ENCODE results near the gene PAFAH2. TPM values are rescaled to one million over a fixed set of nuclear protein-coding genes. Genes with fewer than 3 reads are reported as not detected.

PAFAH2 gene
- polyA plus RNA-seq, 1 of the 3 experiments (the other 2 are of a cell fraction), result 10.8 TPM

DNA sequence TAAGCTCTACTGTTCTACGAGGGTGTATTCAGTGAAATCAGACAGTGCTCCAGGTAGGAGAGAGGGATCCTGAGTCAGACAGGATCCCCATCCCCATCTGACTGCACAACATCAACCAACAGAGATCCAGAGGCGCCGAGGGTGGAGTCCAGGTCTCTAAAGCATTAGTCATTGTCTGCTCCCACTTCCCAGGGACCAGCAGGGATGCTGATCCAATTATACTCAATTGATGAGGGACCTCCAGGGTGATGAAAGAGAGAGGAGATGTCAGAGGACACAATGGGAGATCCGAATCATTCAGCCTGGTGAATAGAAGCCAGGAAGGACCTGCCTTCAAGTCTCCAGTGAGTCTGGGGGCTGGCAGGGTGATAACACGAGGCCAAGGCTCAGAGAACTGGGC is 52.1 kb downstream of the PAFAH2 start:
- Histone ChIP-seq H3K9me3 (no peaks in the 10 kb centered on the region), H3K27me3 (ENCODE audit: insufficient read depth) (no peaks in the 10 kb centered on the region), H3K4me3 (ENCODE audit: low read depth in 2 of 2, low read length in 1 of 2) (no peak overlapping the region), H3F3A (replicated peaks; ENCODE audit: insufficient read depth) (no peaks in the 10 kb centered on the region), H3K4me2 (no peak overlapping the region), H3K36me3 (replicated peaks in 1 of 2; ENCODE audit: control insufficient read depth in 1 of 2, insufficient read depth in 2 of 2, low read length in 1 of 2) (no peaks in the 10 kb centered on the region), H3K4me1 (ENCODE audit: control insufficient read depth in 1 of 2, insufficient read depth in 2 of 2, low read depth in 1 of 2, low read length in 1 of 2) (no peaks in the 10 kb centered on the region; a peak in 1 of 4 replicates), H3K27ac (ENCODE audit: low read depth in 2 of 2, low read length in 1 of 2) (no peak overlapping the region), H3K9me2 (no peaks in the 10 kb centered on the region), H4K20me1 (ENCODE audit: insufficient read depth) (no peaks in the 10 kb centered on the region), H2AFZ (ENCODE audit: low read depth) (no peak overlapping the region), H3K79me2 (ENCODE audit: insufficient read depth) (no peaks in the 10 kb centered on the region), H3K9ac (no peak overlapping the region)
- 56% methylated on average over 5 of the region's 5 CpGs for WGBS (ENCODE audit: low lambda C conversion rate)
- POLR2A ChIA-PET, result no interaction called here
- no peak for TF ChIP-seq YY1 (IDR thresholded peaks at IDR 0.05; ENCODE audit: low read depth)
- TF ChIP-seq TAF1 (IDR thresholded peaks at IDR 0.05; ENCODE audit: borderline replicate concordance, low read depth, low read length), result no peak
- TF ChIP-seq, protein P1, sequence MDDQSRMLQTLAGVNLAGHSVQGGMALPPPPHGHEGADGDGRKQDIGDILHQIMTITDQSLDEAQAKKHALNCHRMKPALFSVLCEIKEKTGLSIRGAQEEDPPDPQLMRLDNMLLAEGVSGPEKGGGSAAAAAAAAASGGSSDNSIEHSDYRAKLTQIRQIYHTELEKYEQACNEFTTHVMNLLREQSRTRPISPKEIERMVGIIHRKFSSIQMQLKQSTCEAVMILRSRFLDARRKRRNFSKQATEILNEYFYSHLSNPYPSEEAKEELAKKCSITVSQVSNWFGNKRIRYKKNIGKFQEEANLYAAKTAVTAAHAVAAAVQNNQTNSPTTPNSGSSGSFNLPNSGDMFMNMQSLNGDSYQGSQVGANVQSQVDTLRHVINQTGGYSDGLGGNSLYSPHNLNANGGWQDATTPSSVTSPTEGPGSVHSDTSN (IDR thresholded peaks at IDR 0.05), result no peak
- no peak for TF ChIP-seq USF2 (IDR thresholded peaks at IDR 0.05; ENCODE audit: borderline replicate concordance, low read depth, low read length)
- TF ChIP-seq, protein P2, sequence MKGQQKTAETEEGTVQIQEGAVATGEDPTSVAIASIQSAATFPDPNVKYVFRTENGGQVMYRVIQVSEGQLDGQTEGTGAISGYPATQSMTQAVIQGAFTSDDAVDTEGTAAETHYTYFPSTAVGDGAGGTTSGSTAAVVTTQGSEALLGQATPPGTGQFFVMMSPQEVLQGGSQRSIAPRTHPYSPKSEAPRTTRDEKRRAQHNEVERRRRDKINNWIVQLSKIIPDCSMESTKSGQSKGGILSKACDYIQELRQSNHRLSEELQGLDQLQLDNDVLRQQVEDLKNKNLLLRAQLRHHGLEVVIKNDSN (IDR thresholded peaks at IDR 0.05; ENCODE audit: borderline replicate concordance, low read depth), result no peak
- no peak for TF ChIP-seq FOSL2 (IDR thresholded peaks at IDR 0.05; ENCODE audit: borderline replicate concordance, low read depth)
- TF ChIP-seq TCF12 (IDR thresholded peaks at IDR 0.05), result no peak
- TF ChIP-seq, protein P3, sequence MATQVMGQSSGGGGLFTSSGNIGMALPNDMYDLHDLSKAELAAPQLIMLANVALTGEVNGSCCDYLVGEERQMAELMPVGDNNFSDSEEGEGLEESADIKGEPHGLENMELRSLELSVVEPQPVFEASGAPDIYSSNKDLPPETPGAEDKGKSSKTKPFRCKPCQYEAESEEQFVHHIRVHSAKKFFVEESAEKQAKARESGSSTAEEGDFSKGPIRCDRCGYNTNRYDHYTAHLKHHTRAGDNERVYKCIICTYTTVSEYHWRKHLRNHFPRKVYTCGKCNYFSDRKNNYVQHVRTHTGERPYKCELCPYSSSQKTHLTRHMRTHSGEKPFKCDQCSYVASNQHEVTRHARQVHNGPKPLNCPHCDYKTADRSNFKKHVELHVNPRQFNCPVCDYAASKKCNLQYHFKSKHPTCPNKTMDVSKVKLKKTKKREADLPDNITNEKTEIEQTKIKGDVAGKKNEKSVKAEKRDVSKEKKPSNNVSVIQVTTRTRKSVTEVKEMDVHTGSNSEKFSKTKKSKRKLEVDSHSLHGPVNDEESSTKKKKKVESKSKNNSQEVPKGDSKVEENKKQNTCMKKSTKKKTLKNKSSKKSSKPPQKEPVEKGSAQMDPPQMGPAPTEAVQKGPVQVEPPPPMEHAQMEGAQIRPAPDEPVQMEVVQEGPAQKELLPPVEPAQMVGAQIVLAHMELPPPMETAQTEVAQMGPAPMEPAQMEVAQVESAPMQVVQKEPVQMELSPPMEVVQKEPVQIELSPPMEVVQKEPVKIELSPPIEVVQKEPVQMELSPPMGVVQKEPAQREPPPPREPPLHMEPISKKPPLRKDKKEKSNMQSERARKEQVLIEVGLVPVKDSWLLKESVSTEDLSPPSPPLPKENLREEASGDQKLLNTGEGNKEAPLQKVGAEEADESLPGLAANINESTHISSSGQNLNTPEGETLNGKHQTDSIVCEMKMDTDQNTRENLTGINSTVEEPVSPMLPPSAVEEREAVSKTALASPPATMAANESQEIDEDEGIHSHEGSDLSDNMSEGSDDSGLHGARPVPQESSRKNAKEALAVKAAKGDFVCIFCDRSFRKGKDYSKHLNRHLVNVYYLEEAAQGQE (IDR thresholded peaks at IDR 0.05; ENCODE audit: low read depth, low read length), result no peak
- DNase-seq, result no peak
- CTCF ChIA-PET, result interaction anchor here (3.4 kb wide), 1 partner anchor 50 kb away, joined by 10 read pairs; no protein-coding TSS in a partner anchor

DNA sequence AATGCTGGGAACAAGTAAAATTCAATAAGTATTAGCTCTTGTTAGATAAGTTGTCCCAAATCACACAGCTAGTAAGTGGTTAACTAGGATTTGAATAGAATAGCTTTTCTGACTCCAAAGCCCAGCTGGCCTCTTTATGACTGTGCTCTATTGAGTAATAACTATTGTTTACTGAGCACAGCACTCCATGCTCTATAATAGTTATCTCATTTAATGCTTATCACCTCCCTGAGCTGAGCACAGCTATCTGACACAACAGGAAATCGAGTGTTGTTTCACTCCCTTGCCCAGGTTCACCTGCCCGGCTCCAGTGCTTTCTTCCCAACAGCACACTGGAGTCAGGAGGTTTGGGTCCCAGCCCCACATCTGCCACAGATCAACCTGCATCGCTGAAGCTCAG is 52.9 kb downstream of the PAFAH2 start:
- Histone ChIP-seq H3K4me2 (no peak overlapping the region), H2AFZ (ENCODE audit: low read depth) (no peak overlapping the region), H3K4me1 (ENCODE audit: control insufficient read depth in 1 of 2, insufficient read depth in 2 of 2, low read depth in 1 of 2, low read length in 1 of 2) (no peaks in the 10 kb centered on the region; a peak in 1 of 4 replicates), H3K36me3 (replicated peaks in 1 of 2; ENCODE audit: control insufficient read depth in 1 of 2, insufficient read depth in 2 of 2, low read length in 1 of 2) (no peaks in the 10 kb centered on the region), H3K79me2 (ENCODE audit: insufficient read depth) (no peaks in the 10 kb centered on the region), H3K27me3 (ENCODE audit: insufficient read depth) (no peaks in the 10 kb centered on the region), H3K4me3 (ENCODE audit: low read depth in 2 of 2, low read length in 1 of 2) (no peak overlapping the region), H3K9ac (no peak overlapping the region), H3F3A (replicated peaks; ENCODE audit: insufficient read depth) (no peaks in the 10 kb centered on the region), H3K9me2 (no peaks in the 10 kb centered on the region), H4K20me1 (ENCODE audit: insufficient read depth) (no peaks in the 10 kb centered on the region), H3K9me3 (no peaks in the 10 kb centered on the region), H3K27ac (ENCODE audit: low read depth in 2 of 2, low read length in 1 of 2) (no peak overlapping the region)
- ChIA-PET POLR2A (no interaction called here), CTCF (interaction anchor here (0.7 to 3.4 kb wide), 6 partner anchors 11 to 49 kb away, joined by 3 to 10 read pairs (median 3); no protein-coding TSS in a partner anchor)
- 62% methylated on average over 3 of the region's 3 CpGs for WGBS (ENCODE audit: low lambda C conversion rate)
- no peak for DNase-seq
- TF ChIP-seq, protein P2 (IDR thresholded peaks at IDR 0.05; ENCODE audit: borderline replicate concordance, low read depth), result no peak
- no peak for TF ChIP-seq FOSL2 (IDR thresholded peaks at IDR 0.05; ENCODE audit: borderline replicate concordance, low read depth)
- TF ChIP-seq MXI1 (IDR thresholded peaks at IDR 0.05; ENCODE audit: low read depth, low read length), result no peak
- TF ChIP-seq TAF1 (IDR thresholded peaks at IDR 0.05; ENCODE audit: borderline replicate concordance, low read depth, low read length), result no peak
- no peak for TF ChIP-seq MEF2A (IDR thresholded peaks at IDR 0.05; ENCODE audit: borderline replicate concordance, low read depth)
- TF ChIP-seq, protein P3 (IDR thresholded peaks at IDR 0.05; ENCODE audit: low read depth, low read length), result no peak
- TF ChIP-seq, protein P4, sequence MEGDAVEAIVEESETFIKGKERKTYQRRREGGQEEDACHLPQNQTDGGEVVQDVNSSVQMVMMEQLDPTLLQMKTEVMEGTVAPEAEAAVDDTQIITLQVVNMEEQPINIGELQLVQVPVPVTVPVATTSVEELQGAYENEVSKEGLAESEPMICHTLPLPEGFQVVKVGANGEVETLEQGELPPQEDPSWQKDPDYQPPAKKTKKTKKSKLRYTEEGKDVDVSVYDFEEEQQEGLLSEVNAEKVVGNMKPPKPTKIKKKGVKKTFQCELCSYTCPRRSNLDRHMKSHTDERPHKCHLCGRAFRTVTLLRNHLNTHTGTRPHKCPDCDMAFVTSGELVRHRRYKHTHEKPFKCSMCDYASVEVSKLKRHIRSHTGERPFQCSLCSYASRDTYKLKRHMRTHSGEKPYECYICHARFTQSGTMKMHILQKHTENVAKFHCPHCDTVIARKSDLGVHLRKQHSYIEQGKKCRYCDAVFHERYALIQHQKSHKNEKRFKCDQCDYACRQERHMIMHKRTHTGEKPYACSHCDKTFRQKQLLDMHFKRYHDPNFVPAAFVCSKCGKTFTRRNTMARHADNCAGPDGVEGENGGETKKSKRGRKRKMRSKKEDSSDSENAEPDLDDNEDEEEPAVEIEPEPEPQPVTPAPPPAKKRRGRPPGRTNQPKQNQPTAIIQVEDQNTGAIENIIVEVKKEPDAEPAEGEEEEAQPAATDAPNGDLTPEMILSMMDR (IDR thresholded peaks at IDR 0.05), result no peak
- no peak for TF ChIP-seq SMC3 (IDR thresholded peaks at IDR 0.05; ENCODE audit: low read depth, low read length)
- no peak for TF ChIP-seq TCF12 (IDR thresholded peaks at IDR 0.05)

Measured in SK-N-SH (cell line).